IPS-20b (cell line): ENCODE results near the gene LYL1.

ENCODE experiments used
- H3K27ac ChIP-seq: one replicate; pipeline ENCODE4 v1.5.1; 2013; ENCODE audit warnings: low read length
- H3K27me3 ChIP-seq: 2 replicates; pipeline ENCODE4 v1.6.1; 2013; ENCODE audit warnings: mild to moderate bottlenecking, low read length, inconsistent platforms; ENCODE audit not compliant: insufficient read depth
- H3K36me3 ChIP-seq: 2 replicates; pipeline ENCODE4 v1.6.1; 2013; ENCODE audit warnings: low read depth, mild to moderate bottlenecking, inconsistent platforms, low read length, moderate library complexity; ENCODE audit not compliant: insufficient read depth
- H3K4me1 ChIP-seq: 2 replicates; pipeline ENCODE4 v1.6.1; 2013; ENCODE audit warnings: mild to moderate bottlenecking, control low read depth, inconsistent platforms, low read length, moderate library complexity; ENCODE audit not compliant: insufficient read depth
- H3K4me3 ChIP-seq: 2 replicates; pipeline ENCODE4 v1.5.1; 2013; ENCODE audit warnings: mild to moderate bottlenecking, low read length, inconsistent platforms
- H3K9ac ChIP-seq: 2 replicates; pipeline ENCODE4 v1.6.1; 2013; ENCODE audit warnings: low read depth, mild to moderate bottlenecking, inconsistent platforms, low read length, moderate library complexity
- H3K9me3 ChIP-seq: 2 replicates; pipeline ENCODE4 v1.6.1; 2013; ENCODE audit warnings: mild to moderate bottlenecking, low read depth, low read length, inconsistent platforms; ENCODE audit not compliant: insufficient read depth

Gene LYL1

DNA sequence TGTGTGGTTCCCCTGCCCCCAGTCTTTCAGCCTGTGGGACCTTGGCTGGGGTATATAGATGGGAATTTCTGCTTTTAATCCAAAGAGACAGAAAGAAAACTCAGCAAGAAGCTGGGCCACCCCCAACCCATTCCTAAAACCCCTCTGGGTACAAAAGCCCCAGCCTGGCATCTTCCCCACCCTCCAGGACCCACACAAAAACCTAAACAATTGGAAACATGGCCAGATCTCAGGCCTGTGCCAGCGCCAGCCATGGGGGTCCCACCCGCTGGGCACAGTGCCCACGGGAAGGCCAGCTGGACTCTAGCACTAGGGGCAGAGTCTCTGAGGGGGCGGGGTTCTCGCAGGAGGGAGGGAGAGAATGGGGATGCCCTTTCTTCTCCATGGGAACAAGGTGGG, 8.6 kb downstream of the LYL1 start:
- Histone ChIP-seq H3K4me1 (peaks cover 11% of the 10 kb centered on the region; the same call in 1 of the 2 replicates), H3K4me3 (no peak overlapping the region), H3K36me3 (no peaks in the 10 kb centered on the region), H3K27ac (no peak overlapping the region), H3K9ac (no peak overlapping the region), H3K27me3 (peaks cover 99% of the 10 kb centered on the region), H3K9me3 (no peaks in the 10 kb centered on the region)

DNA sequence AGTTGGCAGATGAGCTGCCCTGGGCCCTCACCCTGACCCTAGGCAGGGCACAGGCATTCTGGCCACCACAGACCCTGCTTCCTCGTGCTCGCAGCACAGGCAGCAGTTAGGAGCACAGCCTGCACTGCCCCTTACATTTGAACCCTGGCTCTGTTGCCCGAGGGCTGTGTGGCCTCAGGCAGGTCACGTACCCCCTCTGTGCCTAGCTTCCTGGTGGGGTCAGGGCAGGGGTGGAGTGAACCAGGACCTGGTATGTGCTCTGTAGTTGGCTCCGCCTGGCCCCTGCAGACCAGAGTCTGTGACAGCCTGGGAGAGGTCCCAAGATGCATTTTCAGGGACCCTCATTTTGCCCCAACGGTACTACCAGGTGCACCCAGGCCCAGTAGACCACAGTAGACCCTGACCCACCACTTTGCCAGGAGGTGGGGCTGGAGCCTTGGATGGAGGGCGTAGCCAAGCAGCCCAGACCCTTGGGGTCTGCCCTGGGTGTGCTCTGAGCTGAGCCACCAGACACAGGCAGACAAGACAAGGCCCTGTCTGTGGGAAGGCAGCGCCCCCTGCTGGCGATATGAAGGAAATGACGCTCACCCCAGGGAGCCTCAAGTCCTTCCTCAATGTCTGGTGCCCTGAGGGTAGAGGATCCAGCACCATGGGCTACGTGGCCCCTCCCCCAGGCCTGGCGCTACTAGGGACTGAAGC, 9.1 kb downstream of the LYL1 start:
- no peaks in the 10 kb centered on the region for H3K9me3 ChIP-seq
- peaks cover 11% of the 10 kb centered on the region; the same call in 1 of the 2 replicates for H3K4me1 ChIP-seq
- H3K27me3 ChIP-seq, result peaks cover 94% of the 10 kb centered on the region
- H3K36me3 ChIP-seq, result no peaks in the 10 kb centered on the region
- no peak overlapping the region for H3K9ac ChIP-seq
- no peak overlapping the region for H3K27ac ChIP-seq
- H3K4me3 ChIP-seq, result no peak overlapping the region

DNA sequence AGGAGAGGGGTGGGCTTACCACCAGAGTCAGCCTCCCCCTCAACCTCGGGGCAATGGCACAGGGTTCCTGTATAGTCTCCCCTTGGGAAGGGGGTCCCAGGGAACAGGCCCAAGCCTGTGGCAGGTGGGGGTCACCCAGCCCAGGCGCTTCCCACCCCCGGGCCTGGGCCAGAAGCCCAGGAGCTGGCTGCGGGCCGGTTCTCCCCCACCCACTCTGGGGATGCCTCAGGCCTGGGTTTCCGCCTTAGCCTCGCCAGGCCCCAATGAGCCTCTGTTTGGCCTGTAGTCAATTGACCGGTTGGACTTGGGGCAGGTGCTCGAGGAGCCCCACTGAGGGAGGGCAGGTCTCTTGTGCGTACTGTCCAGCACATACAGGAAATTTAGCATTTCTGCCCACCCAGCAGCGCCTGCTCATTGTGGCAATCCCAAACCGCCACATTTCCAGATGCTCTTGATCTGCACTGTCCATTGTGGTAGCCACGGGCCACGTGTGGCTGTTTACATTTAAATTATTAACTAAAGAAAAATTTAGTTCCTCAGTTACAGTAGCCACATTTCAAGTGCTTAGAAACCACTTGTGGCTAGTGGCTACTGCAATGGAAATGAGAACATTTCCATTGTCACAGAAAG, 9.9 kb downstream of the LYL1 start:
- Histone ChIP-seq H3K9ac (no peak overlapping the region), H3K4me3 (no peak overlapping the region), H3K36me3 (no peaks in the 10 kb centered on the region), H3K27ac (no peak overlapping the region), H3K27me3 (peaks cover 85% of the 10 kb centered on the region), H3K9me3 (no peaks in the 10 kb centered on the region), H3K4me1 (peaks cover 11% of the 10 kb centered on the region; the same call in 1 of the 2 replicates)

DNA sequence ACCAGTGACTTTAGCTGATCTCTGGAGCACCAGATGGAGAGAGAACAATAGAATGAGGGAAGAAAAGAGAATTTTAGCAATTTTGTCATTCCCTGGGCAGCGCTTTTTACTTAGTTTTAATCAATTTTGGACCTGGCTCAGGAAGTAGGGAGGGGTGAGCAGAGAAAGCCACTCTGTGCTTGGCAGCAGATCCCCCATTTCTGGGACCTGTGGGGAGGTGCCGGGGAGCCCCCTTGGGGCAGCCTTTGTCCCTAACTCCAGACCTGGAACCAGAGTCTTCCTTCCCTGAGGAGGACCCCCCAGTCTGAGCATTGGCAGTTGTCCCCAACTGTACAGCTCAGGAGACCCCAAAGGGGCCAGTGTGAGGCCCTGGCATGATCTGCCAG, 10.5 kb downstream of the LYL1 start:
- Histone ChIP-seq H3K27me3 (peaks cover 82% of the 10 kb centered on the region), H3K27ac (no peak overlapping the region), H3K9me3 (no peaks in the 10 kb centered on the region), H3K4me1 (peaks cover 11% of the 10 kb centered on the region; the same call in 1 of the 2 replicates), H3K4me3 (no peak overlapping the region), H3K36me3 (no peaks in the 10 kb centered on the region), H3K9ac (no peak overlapping the region)

DNA sequence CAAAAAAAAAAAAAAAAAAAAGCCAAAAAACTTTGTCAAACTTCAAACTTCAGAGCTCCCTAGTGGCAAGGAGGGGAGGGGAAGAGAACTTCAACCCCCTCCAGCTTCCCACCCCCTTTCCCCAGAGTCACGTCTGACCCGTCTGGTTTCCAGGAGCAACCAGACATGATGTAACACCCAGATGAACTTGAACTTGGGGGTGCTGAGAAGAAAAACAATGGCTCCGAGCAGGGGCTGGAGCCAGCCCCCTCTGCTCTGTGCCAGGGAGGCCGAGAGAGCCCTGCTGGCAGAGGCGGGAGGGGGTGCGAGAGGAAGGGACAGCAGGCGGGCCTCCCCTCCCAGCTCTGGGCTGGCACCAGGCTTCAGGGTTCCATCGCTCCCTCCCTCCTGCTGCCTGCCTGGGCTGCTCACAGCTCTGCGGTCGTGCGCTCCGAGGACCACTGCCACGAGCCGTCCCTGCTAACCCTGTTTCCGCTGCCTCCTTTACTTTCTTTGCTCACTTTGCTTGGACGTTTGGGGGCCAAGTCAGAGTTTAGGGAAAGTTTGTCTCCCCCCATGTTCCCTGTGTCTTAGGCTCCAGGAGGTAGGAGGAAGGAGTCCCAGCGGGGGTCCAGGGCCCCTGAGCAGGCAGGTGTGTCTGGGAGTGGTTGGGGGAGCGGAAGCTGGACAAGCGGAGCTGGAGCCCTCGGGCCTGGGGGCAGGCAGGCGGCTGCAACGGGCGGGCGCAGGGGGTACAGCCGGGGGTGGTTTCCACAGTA, 11.1 kb downstream of the LYL1 start:
- Histone ChIP-seq H3K9me3 (no peaks in the 10 kb centered on the region), H3K27me3 (peaks cover 82% of the 10 kb centered on the region), H3K4me3 (peak overlapping the region; percentile 28; the same call in 1 of the 2 replicates), H3K4me1 (peaks cover 11% of the 10 kb centered on the region; the same call in 1 of the 2 replicates), H3K36me3 (no peaks in the 10 kb centered on the region), H3K27ac (no peak overlapping the region), H3K9ac (no peak overlapping the region)

DNA sequence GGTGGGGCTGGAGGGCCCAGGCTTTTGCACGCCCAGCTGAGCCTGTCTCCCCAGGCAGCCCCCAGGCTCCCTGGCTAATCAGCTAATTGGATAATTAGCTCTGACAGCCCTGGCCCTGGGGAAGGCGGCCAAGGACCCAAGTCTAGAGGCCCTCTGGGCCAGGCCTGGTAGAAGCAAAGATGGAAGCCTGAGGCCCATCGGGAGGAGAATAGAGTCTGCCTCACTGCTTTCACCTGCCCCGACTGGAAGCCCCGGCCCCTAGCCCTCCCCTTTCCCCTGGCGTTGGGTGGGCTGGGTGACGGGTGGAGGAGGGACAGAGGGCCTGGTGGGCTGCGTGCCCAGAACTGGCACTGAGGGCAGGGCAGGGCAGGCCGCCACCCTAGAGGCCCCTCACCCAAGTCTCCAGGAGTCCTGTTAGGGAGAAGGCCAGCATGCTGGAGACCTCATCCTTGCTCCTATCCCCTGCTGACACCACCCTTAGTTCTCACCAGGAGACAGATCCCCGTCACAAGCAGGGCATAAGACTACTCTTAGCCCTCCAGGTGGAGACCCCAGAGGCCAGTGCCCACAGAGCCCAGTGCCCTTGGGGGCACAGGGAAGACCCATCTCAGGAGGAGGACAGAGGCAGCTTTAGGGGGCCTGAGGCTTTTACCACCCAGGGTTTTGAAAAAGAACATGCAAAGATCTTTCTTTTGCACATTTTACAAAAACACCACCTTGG, 12.0 kb downstream of the LYL1 start:
- peaks cover 11% of the 10 kb centered on the region; the same call in 1 of the 2 replicates for H3K4me1 ChIP-seq
- peaks cover 82% of the 10 kb centered on the region for H3K27me3 ChIP-seq
- no peak overlapping the region for H3K9ac ChIP-seq
- H3K4me3 ChIP-seq, result no peak overlapping the region
- H3K36me3 ChIP-seq, result no peaks in the 10 kb centered on the region
- H3K27ac ChIP-seq, result no peak overlapping the region
- H3K9me3 ChIP-seq, result no peaks in the 10 kb centered on the region

- H3K9ac ChIP-seq, result no peak overlapping the region
- peaks cover 11% of the 10 kb centered on the region; the same call in 1 of the 2 replicates for H3K4me1 ChIP-seq
- peaks cover 82% of the 10 kb centered on the region for H3K27me3 ChIP-seq
- no peak overlapping the region for H3K27ac ChIP-seq
- H3K36me3 ChIP-seq, result no peaks in the 10 kb centered on the region
- no peaks in the 10 kb centered on the region for H3K9me3 ChIP-seq
- no peak overlapping the region for H3K4me3 ChIP-seq
These were observed 12.7 kb downstream of the LYL1 start for GRCh38 chr19:13089857-13090507.

- Histone ChIP-seq H3K36me3 (no peaks in the 10 kb centered on the region), H3K4me3 (no peak overlapping the region), H3K9ac (no peak overlapping the region), H3K27me3 (peaks cover 76% of the 10 kb centered on the region), H3K9me3 (no peaks in the 10 kb centered on the region), H3K4me1 (peaks cover 6% of the 10 kb centered on the region; the same call in 1 of the 2 replicates), H3K27ac (no peak overlapping the region)
These were observed 13.4 kb downstream of the LYL1 start for GRCh38 chr19:13089139-13089856.

GRCh38 chr19:13087795-13088537, 14.7 kb downstream of the LYL1 start:
- peaks cover 74% of the 10 kb centered on the region for H3K27me3 ChIP-seq
- H3K9ac ChIP-seq, result no peak overlapping the region
- peaks cover 5% of the 10 kb centered on the region; the same call in 1 of the 2 replicates for H3K4me1 ChIP-seq
- H3K36me3 ChIP-seq, result no peaks in the 10 kb centered on the region
- H3K4me3 ChIP-seq, result no peak overlapping the region
- H3K27ac ChIP-seq, result no peak overlapping the region
- no peaks in the 10 kb centered on the region for H3K9me3 ChIP-seq

DNA sequence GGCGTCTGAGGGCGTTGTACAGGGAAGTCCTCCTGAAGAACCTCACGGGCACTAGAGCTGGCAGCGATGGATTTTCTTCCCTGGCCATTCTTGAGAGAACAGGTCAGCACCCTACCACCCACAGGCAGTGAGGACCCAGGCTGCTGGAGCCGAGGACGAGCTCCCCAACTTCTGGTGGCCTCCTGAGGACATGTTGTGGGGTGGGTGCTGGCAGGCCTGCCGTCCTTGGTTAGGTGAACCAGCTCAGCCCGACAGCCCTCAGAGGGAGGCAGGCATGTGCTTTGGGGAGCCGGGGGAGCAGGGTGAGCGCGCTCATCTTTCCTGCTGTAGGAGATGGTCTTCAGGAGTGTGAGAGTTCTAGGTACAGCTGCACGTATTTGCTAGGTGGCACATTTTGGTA, 15.4 kb downstream of the LYL1 start:
- Histone ChIP-seq H3K9ac (no peak overlapping the region), H3K27ac (no peak overlapping the region), H3K4me1 (peaks cover 5% of the 10 kb centered on the region; the same call in 1 of the 2 replicates), H3K9me3 (no peaks in the 10 kb centered on the region), H3K27me3 (peaks cover 72% of the 10 kb centered on the region), H3K4me3 (no peak overlapping the region), H3K36me3 (no peaks in the 10 kb centered on the region)
